ENCODE data around the gene TMEM179B.
"Not testable (repeated sequence)": the region's sequence is repeated elsewhere in the genome, so short reads cannot be mapped to it uniquely, and the experiment has no call there.

Gene TMEM179B, protein sequence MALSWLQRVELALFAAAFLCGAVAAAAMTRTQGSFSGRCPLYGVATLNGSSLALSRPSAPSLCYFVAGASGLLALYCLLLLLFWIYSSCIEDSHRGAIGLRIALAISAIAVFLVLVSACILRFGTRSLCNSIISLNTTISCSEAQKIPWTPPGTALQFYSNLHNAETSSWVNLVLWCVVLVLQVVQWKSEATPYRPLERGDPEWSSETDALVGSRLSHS

GRCh38 chr11:62787005-62787759, at the start of gene TMEM179B:
TMEM179B (plus strand) TSS chr11:62787402; CDS start chr11:62787432, 30 bp downstream.
- Histone ChIP-seq H3K36me3 (ENCODE audit: control insufficient read depth, insufficient read depth, low read length) (peaks cover 8% of the 10 kb centered on the region), H3K27me3 (replicated peaks; ENCODE audit: control insufficient read depth, insufficient read depth, low read length) (no peaks in the 10 kb centered on the region), H3K4me3 (replicated peaks; ENCODE audit: low read depth, low read length) (peak within 1 kb of the TSS; percentile 98)
- DNase-seq (ENCODE audit: extremely low read depth, insufficient read length): peak; percentile 95
- TF ChIP-seq, protein P1, sequence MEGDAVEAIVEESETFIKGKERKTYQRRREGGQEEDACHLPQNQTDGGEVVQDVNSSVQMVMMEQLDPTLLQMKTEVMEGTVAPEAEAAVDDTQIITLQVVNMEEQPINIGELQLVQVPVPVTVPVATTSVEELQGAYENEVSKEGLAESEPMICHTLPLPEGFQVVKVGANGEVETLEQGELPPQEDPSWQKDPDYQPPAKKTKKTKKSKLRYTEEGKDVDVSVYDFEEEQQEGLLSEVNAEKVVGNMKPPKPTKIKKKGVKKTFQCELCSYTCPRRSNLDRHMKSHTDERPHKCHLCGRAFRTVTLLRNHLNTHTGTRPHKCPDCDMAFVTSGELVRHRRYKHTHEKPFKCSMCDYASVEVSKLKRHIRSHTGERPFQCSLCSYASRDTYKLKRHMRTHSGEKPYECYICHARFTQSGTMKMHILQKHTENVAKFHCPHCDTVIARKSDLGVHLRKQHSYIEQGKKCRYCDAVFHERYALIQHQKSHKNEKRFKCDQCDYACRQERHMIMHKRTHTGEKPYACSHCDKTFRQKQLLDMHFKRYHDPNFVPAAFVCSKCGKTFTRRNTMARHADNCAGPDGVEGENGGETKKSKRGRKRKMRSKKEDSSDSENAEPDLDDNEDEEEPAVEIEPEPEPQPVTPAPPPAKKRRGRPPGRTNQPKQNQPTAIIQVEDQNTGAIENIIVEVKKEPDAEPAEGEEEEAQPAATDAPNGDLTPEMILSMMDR (IDR thresholded peaks at IDR 0.05; ENCODE audit: insufficient read depth, low read length, poor library complexity, severe bottlenecking): peak; percentile 80

DNA sequence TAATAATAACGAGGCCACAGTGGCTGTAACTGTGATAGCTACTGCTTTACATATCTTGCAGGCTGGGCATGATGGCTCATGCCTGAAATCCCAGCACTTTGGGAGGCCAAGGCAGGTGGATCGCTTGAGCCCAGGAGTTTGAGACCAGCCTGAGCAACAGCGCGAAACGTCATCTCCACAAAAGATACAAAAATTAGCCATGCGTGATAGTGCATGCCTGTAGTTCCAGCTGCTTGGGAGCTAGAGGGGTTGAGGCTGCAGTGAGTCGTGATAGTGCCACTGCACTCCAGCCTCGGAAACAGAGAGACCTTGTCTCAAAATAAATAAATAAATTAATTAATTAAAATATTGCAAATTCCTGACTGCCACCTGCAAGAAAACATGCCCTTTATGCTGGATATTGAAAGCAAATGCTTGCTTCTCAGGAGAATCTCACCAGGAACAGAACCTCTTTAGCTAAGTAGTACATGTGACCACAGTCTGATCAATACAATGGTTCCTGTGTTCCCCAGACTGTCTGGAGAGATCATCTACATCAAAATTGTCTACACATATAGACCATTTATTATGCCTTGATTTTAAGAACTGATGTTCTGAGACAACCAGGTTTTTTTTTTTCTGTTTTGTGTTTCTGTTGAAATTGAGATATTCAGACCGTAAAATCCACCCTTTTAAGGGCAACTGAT, 39.6 kb upstream of the TMEM179B start:
- H3K4me3 ChIP-seq (replicated peaks; ENCODE audit: low read depth, low read length): no peak overlapping the region
- H3K36me3 ChIP-seq (ENCODE audit: control insufficient read depth, insufficient read depth, low read length): peaks cover 3% of the 10 kb centered on the region; the same call in 1 of the 2 replicates
- no peaks in the 10 kb centered on the region for H3K27me3 ChIP-seq (replicated peaks; ENCODE audit: control insufficient read depth, insufficient read depth, low read length)
- TF ChIP-seq, protein P1 (IDR thresholded peaks at IDR 0.05; ENCODE audit: insufficient read depth, low read length, poor library complexity, severe bottlenecking): no peak
- no peak for DNase-seq (ENCODE audit: extremely low read depth, insufficient read length)

GRCh38 chr11:62749931-62750330, 37.3 kb upstream of the TMEM179B start:
- H3K36me3 ChIP-seq (ENCODE audit: control insufficient read depth, insufficient read depth, low read length); H3K4me3 ChIP-seq (replicated peaks; ENCODE audit: low read depth, low read length); H3K27me3 ChIP-seq (replicated peaks; ENCODE audit: control insufficient read depth, insufficient read depth, low read length); DNase-seq (ENCODE audit: extremely low read depth, insufficient read length): not testable (repeated sequence)

DNA sequence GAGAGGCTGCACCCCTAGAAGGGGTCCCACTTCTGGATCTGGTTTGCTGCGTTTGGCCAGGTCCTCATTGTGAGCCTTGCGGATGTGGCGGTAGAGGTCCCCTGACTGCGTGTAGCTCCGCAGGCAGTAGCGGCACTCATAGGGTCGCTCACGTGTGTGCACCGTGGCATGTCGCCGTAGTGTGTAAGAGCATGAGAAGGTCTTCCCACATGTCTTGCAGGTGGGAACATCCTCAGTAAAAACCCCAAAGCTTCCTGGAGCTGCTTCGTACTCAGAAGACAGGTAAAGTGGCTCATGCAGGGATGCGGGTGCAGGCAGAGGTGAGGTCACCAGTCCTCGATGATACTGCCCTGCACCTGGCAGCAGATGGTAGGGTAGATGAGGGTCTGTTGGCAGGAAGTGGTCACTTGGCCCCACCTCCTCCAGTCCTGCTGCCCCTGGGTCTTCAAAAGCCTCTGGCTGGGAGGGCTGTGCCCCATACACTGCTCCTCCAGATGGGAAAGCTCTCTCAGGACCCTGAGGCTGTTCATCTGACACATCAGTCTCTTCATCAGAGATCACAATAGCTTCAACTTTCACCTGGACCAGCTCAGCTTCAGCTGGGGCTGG, 34.9 kb upstream of the TMEM179B start:
- Histone ChIP-seq H3K4me3 (replicated peaks; ENCODE audit: low read depth, low read length) (no peak overlapping the region), H3K36me3 (ENCODE audit: control insufficient read depth, insufficient read depth, low read length) (peaks cover 5% of the 10 kb centered on the region; the same call in 1 of the 2 replicates), H3K27me3 (replicated peaks; ENCODE audit: control insufficient read depth, insufficient read depth, low read length) (no peaks in the 10 kb centered on the region)
- DNase-seq (ENCODE audit: extremely low read depth, insufficient read length): no peak
- TF ChIP-seq, protein P1 (IDR thresholded peaks at IDR 0.05; ENCODE audit: insufficient read depth, low read length, poor library complexity, severe bottlenecking): no peak

- H3K27me3 ChIP-seq (replicated peaks; ENCODE audit: control insufficient read depth, insufficient read depth, low read length): no peaks in the 10 kb centered on the region
- H3K36me3 ChIP-seq (ENCODE audit: control insufficient read depth, insufficient read depth, low read length): peaks cover 5% of the 10 kb centered on the region; the same call in 1 of the 2 replicates
- H3K4me3 ChIP-seq (replicated peaks; ENCODE audit: low read depth, low read length): peak overlapping the region; percentile 64
- no peak for DNase-seq (ENCODE audit: extremely low read depth, insufficient read length)
- TF ChIP-seq, protein P1 (IDR thresholded peaks at IDR 0.05; ENCODE audit: insufficient read depth, low read length, poor library complexity, severe bottlenecking): no peak
Measured at GRCh38 chr11:62752994-62753735, 34.0 kb upstream of the TMEM179B start.

Measured in GM06990 (cell line).